ENCODE measurements around the gene LEF1.
A peak's percentile ranks its signal among the peaks of the same experiment; 100 is the strongest.
"Not testable (repeated sequence)": the region's sequence is repeated elsewhere in the genome, so short reads cannot be mapped to it uniquely, and the experiment has no call there.

LEF1 gene

DNA sequence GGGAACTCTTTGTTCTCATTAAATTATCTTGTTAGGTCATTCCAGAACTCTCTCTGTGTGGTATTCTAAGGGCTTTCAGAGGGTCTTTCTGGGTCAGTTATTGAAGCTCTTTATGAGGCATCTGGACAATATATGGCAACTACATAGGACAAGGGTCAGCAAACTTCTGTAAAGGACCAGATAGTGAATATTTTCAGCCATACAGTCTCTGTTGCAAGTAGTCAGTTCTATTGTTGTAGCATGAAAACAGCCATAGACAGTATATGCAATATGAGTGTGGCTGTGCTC, 143.9 kb downstream of the LEF1 start:
- no peak for DNase-seq

DNA sequence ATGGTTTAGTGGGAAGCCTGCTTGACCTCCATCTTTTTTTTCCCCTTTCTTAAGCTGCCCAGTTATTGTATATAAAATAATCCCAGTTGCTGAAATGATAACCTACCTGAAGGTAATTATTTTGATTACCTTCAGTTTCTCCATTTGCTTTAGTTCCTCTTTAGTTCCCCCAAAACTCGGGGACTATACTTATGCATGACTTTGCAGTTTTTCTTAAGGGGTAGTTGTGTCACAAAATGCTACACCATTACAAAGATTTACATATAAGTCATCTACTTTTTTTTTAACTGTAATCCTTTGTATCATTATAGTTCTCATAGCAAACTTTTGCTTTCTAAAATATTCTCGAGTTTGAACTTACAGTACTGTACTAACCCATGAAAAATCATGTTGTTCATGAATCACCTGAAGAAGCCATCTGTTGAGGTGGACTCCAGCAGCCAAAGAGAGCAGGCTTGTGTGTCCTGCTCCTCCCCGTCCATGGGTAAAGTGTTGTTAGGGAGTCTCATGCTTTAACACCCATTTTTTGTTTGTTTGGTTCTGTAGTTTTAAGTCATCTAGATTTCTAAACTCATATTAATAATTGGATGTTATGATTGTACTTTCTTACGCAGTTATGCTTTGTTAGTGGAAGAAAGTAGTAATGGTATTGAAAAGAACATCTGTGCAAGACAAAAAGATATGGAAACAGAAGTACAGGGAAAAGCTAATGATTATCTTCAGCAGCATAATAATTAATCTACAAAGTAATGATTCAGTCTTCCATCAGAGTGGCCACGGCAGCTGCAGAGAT, 144.5 kb downstream of the LEF1 start:
- DNase-seq = no peak

DNA sequence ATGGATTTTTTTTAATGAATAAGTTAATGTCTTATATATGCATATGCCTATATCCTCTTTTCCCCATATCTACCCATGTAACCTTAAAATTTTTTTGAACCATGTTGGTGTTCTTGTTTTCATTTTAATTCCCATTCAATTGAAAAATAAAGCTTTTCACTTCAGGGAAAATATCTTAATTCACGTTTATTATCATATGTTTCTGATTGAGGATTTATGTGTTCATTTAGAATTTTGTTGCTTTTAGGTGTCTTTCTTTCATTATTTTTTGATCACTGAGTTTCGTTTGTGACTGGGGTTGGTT, 149.9 kb downstream of the LEF1 start:
- no peak for DNase-seq

DNA sequence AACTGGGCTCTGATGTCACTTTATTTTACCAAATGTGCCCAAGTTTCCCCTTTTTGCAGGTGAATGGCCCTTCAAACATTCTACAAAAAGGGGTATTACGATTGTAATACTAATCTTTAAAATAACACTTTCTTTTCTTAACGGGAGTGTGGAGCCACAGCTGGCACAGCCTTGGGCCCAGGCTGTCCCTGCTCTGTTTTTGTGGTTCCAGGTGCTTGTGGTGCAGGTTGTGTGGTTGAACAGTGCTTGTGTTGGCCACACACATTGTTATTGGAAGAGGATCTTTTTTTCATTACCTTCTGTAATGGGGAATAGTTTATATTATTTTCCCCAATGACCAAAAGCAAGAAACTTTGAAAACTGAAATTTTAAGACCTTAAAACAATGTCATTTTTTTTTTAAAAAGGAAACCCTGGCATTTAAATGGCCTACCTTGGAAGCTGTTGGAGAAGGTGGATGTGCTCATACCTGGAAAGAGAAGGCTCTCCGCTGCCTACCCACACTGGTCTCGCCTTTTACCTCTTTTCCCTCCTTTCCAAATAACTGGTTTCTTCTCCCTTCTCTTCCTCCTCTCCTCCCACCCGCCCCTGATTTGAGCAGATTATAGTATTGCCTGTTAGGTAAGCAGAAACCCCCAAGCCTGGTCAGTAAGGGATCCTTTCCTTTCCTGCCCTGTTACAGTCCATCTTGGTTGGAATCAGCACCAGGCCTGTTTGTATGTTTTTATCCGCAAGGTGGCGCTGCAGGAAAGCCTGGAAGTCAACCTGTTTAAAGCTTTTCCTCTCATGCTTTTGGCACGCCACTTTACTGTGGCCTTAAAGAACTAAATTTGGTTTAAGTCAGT, 150.5 kb downstream of the LEF1 start:
- DNase-seq = peak; percentile 36 to 52

GRCh38 chr4:108013955-108014354, 154.8 kb downstream of the LEF1 start:
- DNase-seq = no peak

DNA sequence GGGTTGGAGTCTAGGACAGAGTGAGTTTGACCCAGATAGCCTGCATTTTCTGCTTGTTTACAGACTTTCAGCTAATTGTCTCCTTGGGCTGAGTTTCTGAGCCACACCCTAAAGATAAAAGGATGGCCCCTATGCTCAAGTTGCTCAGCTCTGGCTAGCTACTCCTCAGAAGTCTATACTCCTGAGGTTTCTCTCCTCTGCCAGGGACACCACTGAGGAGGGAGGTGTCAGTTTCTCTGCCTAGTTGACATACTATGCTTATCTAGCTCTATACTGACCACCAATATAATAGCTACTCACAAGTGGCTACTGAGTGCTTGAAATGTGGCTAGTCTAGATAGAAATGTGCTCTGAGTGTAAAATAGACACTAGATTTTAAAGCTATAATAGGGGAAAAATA, 155.4 kb downstream of the LEF1 start:
- DNase-seq = no peak

- DNase-seq = not testable (repeated sequence)
Measured at GRCh38 chr4:108012382-108012781, 156.3 kb downstream of the LEF1 start.

DNA sequence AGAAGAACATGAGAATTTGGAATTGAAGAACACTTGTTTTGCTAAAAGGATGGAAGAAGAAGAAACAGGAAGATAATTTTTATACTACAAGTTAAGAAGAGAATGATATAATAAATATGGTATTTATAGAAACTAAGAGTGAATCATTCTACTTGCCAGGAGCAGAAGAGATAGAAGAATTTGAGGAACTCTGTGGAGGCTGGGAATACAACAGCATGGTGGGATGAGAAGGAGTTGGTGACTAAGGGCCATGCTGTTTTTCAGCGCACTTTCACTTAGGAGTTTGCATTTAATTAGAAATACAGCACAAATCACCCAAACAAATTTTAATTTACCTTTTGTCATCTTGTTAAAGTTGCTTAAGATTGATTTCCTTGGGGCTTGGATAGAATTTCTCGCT, 158.6 kb downstream of the LEF1 start:
- no peak for DNase-seq

DNA sequence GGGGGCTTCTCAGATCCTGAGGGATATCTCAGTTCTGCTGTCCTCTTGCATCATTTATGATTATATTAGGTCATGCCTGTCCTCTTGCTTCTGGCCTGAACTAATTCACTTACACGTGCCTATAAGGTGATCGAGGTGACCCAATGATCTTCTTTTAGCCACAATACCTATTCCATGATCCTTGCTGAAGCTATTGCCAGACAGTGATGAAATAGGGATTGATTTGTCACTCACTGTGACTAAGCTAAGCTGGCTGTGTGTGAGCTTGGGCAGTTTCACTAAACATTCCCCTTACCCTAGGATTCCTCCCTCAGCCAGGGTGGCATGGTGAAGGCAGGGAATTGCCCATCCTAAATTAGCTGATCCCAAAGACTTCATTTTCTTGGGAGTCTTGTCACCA, 160.0 kb downstream of the LEF1 start:
- DNase-seq = no peak

- DNase-seq = no peak
Measured at GRCh38 chr4:108007984-108008383, 160.7 kb downstream of the LEF1 start.

DNA sequence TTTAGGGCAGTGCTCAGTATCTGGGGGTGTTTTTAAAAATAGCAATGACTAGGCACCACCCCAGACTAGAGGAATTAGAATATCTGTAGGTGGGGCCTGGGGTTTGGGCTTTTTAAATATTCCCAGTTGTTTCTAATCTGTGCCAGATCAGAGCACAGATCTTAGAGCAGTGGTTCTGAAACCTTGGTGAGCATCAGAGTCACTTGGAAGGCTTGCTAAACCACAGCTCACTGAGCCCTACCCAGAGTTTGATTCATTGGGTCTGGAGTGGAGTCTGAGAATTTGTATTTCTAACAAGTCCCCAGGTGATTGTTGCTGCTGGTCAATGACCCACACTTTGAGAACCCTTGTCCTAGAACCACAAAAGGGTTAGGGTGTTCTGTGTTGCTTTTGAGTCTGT, 162.4 kb downstream of the LEF1 start:
- no peak for DNase-seq

GRCh38 chr4:108005807-108006206, 162.9 kb downstream of the LEF1 start:
- no peak for DNase-seq

DNA sequence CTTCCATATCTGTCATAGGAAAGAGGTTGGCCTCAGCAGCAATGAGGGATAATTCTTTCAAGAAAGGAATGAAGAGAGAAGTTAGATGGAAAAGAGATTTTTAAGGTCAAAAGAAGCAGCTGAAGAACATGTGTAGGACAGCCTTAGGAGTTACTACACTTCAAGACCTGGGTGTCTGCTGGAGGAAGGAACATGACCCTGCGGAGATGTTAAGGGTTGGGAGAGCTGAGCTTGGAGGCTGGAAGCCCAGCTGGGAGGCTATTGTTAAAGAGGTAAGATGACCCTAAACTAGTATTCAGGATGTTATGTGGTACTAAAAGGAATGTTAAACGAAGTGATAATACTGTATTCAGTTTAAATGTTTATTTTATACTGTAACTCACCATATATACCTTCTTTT, 164.1 kb downstream of the LEF1 start:
- no peak for DNase-seq

- DNase-seq = no peak
Measured at GRCh38 chr4:108003982-108004515, 164.7 kb downstream of the LEF1 start.

DNA sequence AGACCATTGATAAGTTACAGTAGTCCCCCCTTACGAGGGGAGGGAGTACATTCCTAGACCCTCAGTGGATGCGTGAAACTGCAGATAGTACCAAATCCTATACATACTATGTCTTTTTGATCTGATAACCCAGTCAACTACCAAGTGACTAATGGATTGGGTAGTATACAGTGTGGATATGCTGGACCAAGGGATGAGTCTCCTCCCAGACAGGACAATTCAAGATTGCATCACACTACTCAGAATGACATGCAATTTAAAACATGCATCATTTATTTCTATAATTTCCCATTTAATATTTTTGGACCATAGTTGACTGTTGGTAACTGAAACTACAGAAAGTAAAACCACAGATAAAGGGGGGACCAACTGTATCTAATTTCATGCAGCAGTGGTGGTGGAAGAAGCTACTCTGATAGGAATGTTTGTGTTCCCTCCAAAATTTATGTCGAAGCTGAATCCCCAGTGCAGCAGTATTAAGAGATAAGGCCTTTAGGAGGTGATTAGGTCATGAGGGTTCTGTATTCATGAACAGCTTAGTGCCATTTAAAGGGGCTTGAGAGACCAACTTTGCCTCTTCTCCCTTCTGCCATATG, 167.1 kb downstream of the LEF1 start:
- no peak for DNase-seq

DNA sequence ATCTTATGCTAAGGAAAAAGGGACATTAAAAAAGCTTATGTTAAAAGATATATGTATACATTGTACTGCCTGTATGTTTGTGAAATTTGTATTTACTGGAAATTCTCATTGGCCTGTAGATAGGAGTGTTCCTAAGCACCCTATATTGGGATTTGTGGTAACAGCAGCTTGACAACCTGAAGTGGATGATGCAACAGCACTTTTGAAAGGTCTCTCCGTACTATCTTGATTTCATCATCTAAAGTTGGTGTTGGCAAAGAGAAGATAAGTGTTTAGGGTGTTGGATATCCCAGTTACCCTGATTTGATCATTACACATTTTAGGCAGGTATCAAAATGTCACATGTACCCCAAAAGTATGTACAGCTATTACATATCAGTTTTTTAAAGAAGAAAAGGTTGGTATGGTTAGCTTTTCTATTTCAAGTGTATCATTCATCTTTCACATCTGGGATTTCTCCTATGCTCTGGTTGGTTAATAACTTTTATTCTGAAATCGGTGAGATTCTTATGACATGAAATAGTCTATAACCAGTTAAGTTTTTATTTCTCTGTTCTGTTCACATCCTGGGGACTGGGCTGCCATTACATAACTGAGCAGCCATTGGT, 168.7 kb downstream of the LEF1 start:
- peak; percentile 8 to 13 for DNase-seq

- DNase-seq = no peak
Measured at GRCh38 chr4:107997794-107998193, 170.9 kb downstream of the LEF1 start.
